ENCODE measurements around the gene SLC27A2.

- TF ChIP-seq EZH2 (IDR thresholded peaks at IDR 0.05; ENCODE audit: insufficient read depth, poor library complexity, severe bottlenecking) (no peak), EZH2phosphoT487 (IDR thresholded peaks at IDR 0.05; ENCODE audit: insufficient read depth, low read depth) (no peak)
Observed at GRCh38 chr15:50275091-50275490, 93.1 kb downstream of the SLC27A2 start.
